H54 (cell line): ENCODE results near the gene KIF1B.

Experiments
- DNase-seq: peaks from one replicate; pipeline ENCODE4 v3.0.0; 2011; ENCODE audit warnings: low spot score, mixed read lengths; ENCODE audit not compliant: insufficient read length
- FAIRE-seq: peaks from 3 replicates; lab custom pipeline; 2011; peaks lifted over from hg19 to GRCh38; lab: Jason Lieb, UNC
- POLR2A ChIP-seq: IDR thresholded peaks from 2 replicates; pipeline ENCODE4 v1.6.1; 2011; ENCODE audit warnings: low read depth, mild to moderate bottlenecking, low read length

The KIF1B gene

DNA sequence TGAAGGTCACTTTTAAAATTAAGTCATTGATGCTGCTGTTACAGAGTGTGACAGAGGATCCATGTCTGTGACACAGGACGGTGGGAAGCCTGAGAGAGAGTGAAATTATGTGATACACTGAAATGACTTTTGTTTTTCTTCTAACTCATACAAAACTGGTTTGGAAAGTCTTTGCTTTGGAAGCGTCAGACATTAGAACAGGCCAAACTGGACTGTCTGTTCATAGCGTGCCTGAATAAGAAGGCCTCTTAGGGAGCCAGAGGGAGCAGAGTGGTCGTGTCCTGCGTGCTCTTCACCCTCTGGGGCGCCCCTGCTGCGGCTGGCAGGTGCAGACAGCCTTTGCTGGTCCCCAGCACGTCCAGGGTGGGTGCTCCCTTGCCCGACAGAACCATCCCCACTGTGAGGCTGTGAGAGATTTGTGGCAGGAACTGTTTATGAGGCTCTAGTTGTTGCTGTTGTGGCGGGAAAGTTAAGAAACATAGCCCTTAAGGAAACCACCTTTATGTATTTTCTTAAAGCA, 168.8 kb downstream of the KIF1B start:
- no peak for TF ChIP-seq POLR2A
- FAIRE-seq (no peak), DNase-seq (no peak)

DNA sequence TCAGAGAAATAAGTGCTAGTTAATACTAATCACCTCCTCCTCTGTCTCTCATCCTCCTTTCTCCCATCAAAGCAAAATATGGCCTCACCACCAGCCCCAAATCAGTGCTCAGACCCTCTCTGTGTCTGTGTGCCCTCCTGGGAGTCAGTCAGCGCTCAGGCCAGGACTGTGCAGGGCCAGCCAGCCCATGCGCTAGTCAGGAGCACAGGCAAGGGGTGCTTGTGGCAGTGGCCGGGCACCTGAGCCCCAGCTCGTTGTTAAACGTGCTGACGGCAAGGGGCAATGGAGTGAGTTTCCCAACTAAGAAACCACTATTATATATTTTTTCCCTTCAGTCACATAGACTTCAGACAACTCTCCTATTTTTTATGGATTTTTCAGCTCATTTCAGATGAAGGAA, 169.3 kb downstream of the KIF1B start:
- no peak for TF ChIP-seq POLR2A
- DNase-seq (no peak), FAIRE-seq (no peak)

DNA sequence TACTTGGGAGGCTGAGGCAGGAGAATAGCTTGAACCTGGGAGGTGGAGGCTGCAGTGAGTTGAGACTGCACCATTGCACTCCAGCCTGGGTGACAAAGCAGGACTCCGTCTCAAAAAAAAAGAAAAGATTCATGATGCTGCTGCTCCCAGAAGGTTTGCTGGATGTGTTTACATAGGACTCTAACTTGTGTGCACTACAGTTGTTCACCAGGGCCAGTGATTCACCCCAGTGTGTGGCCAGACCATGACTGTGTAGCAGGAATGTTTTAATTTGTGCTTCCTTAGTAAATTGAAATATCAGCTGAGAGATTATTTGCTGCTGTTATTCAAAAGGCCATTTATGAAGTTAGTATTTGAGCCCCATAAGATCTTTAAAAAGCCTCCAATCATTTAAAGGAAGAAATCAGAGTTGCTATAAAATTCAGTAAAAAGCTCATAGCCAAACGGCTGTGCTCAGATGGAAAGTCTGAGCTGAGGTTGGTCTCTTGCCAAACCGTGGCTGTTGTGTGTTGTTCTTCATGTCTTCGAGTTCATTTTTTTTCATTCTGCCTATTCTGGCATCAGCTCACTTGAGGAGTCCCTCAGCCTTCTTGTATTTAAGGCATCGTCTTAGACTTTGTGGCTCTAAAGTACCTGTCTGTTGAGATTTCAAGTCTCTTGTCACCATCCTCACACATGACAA, 170.4 kb downstream of the KIF1B start:
- FAIRE-seq (peak; percentile 72), DNase-seq (peak; percentile 48)
- TF ChIP-seq POLR2A, result no peak

DNA sequence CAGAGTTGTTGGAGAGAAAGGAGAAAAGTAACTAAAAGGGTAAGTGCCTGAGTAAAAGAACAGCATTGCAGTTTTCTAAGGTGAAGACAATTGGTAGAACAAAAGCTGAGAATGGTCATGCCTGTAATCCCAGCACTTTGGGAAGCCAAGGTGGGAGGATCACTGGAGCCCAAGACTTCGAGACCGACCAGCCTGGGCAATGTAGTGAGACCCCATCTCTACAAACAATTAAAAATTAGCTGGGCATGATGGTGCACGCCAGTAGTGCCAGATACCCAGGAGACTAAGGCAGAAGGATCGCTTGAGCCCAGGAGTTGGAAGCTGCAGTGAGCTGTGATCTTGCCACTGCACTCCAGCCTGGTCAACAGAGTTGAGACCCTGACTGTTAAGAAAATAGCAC, 173.3 kb downstream of the KIF1B start:
- TF ChIP-seq POLR2A, result no peak
- DNase-seq (no peak), FAIRE-seq (no peak)

GRCh38 chr1:10384219-10384618, 173.8 kb downstream of the KIF1B start:
- no peak for TF ChIP-seq POLR2A
- no peak for FAIRE-seq
- no peak for DNase-seq

DNA sequence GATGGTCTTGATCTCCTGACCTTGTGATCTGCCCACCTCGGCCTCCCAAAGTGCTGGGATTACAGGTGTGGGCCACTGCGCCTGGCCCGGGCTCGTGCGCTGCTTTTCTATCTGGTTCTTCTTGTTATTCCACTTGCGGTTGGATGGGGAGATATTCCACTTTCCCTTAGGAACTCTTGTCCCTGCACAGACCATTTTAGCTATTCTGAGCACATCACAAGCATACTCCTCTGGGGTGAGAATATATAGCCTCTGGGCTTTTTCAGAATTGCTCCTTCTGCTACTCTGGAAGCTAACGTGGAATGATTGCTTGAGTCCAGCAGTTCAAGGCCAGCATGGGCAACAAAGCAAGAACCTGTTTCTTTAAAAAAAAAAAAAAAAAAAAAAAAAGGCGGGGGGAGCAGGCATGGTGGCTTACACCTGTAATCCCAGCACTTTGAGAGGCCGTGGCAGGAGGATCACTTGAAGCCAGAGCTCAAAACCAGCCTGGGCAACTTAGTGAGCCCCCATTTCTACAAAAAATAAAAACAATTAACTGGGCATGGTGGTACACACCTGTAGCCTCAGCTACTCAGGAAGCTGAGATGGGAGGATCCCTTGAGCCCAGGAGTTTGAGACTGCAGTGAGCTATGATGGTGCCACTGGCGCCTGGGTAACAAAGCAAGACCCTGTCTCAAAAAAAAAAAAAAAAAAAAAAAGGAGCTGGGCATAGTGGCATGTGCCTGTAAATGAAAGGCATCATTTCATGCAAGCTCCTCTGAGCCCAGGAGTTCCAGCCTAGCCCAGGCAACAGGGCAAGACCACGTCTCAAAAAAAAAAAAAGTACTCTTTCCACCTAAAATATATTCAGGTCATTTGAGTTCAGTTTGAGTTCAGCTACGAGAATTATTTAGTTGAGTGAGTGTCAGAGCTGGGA, 176.6 kb downstream of the KIF1B start:
- FAIRE-seq, result no peak
- TF ChIP-seq POLR2A, result no peak
- DNase-seq, result no peak

DNA sequence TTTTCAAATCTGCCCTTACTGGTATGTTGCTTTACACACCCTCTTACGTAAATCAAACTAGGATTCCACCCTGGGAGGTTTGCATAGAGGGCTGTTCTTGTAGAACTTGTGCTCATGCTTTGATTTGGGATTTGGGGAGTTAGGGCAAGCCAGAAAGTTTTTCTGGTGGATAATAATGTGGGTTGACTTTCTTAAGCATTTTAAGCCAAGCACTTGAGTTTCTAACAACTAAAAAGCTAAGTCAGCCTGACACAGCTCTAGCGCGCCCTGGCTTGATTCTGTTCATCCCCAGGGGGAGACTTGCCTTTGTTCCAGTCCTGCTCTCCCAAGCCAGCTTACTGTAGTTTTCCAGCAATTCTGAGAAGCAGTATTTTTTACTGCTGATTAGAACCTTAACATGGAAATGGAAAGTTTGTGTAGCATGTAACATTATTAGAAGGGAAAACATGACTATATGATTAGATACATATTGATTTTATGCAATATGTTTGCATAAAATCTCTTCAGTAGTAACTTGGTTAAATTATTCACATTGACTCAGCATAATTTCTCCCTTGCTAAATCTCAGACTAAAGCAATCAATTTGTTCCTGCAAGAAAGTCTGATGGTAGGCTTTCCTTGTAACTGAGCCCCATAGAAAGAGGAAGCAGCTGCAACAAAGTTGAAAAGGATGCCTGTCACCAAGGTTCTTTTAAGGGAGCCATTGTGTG, 177.5 kb downstream of the KIF1B start:
- peak; percentile 53 for FAIRE-seq

GRCh38 chr1:10388387-10388715, 178.0 kb downstream of the KIF1B start:
- DNase-seq, result no peak
- no peak for TF ChIP-seq POLR2A
- FAIRE-seq, result no peak

More for the DNA sequence above, 177.5 kb downstream of the KIF1B start:
- DNase-seq, result no peak
- no peak for TF ChIP-seq POLR2A

DNA sequence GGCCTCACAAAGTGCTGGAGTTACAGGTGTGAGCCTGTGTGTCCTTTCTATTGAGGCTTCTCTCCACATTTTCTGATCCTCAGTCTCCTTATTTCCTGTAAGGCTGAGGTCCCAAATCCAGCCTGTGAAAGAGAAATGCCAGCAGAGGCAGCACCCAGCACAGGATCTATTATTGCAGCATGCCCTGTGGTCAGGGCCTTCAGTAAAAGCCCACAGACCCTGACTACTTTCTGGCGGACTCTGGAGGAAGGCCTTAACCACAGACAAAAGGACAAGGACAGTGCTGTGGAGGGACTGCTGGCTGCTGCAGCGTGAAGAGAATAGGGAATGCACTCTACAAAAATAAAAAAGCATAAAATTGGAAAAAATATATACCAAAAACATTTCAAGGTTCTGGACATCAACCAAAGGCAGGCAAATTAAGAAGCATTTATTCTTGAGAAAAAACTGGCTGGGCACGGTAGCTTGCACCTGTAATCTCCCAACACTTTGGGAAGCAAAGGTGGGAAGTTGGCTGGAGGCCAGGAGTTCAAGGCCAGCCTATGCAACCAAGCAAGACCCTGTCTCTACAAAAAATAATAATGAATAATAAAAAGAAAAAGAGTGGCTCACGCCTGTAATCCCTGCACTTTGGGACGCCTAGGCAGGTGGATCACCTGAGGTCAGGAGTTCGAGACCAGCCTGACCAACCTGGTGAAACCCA, 179.1 kb downstream of the KIF1B start:
- FAIRE-seq (no peak), DNase-seq (no peak)
- TF ChIP-seq POLR2A, result no peak

- FAIRE-seq, result no peak
- no peak for TF ChIP-seq POLR2A
- no peak for DNase-seq
Observed at GRCh38 chr1:10396870-10397269, 186.5 kb downstream of the KIF1B start.

- FAIRE-seq, result no peak
- TF ChIP-seq POLR2A, result no peak
- no peak for DNase-seq
Observed at GRCh38 chr1:10398278-10398733, 187.9 kb downstream of the KIF1B start.

DNA sequence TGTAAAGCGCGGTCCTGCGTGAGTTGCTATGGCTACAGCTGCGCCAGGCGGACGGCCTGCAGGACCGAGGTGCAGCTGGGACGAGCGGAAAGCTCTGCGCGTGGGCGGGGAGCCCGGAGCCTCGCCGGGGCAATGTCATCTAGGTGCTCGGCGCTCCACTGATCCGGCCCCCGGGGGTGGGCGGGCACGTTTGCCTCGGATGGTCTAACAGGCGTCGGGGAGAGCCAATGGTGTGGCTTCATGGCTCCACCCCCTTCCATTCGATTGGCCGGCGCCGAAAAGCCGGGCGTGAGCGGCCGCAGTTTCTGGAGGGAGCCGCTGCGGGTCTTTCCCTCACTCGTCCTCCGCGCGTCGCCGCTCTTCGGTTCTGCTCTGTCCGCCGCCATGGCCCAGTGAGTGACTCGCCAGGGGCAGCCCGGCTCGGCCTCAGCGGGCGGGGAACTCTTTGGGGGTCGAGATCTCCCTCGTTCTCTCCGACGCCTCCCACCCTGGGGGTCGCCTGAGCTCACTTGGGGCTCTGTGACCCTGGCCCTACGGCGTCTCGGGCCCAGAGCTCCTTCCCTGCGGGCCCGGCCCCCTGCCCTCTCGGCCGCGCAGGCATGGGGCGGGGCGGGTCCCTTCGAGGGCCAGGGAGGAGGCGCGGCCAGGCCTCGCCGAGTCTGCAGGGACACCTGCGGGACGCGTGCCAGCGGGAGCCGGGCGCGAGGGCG, 188.5 kb downstream of the KIF1B start, which contains the start of gene PGD:
TSS of gene PGD (plus strand) at position 331 of the 710 bp plus-strand sequence. CDS start at position 385, 54 bp downstream.
- TF ChIP-seq POLR2A, result peak; percentile 55
- DNase-seq, result peak; percentile 79
- peak; percentile 53 for FAIRE-seq
